Dedifferentiated amniotic fluid mesenchymal stem cell (primary cell): ENCODE measurements around the gene FBXO36.
"Not testable (repeated sequence)": the region's sequence is repeated elsewhere in the genome, so short reads cannot be mapped to it uniquely, and the experiment has no call there.

Experiments used
- DNase-seq: peaks from one replicate; pipeline ENCODE4 v3.0.0-alpha.2; 2016; ENCODE audit errors: extremely low spot score

FBXO36 gene, protein sequence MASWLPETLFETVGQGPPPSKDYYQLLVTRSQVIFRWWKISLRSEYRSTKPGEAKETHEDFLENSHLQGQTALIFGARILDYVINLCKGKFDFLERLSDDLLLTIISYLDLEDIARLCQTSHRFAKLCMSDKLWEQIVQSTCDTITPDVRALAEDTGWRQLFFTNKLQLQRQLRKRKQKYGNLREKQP

GRCh38 chr2:229922449-229923386 is at the start of gene FBXO36:
TSS of gene FBXO36 (plus strand) at chr2:229922503. CDS start at chr2:229922514, 11 bp downstream.
- peak; percentile 80 for DNase-seq

GRCh38 chr2:229873123-229873581 is 49.2 kb upstream of the FBXO36 start:
- no peak for DNase-seq

DNA sequence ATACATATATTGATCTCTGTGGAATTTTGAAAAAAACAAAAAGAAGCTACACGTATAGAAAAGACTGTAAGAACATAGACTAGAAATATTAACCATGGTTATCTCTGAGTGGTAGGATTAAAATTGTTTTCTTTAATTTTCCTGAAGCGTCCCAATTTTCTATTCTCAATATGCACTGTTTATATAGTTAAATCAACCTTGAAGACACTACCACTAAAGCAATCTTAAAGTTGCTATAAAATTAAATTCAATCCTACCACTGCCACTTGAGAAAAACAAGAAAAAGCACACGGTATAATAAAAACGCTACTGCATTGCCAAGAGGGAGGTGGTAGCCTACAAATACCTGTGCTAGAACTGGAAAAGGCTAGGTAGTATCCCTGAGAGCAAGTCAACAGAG is 47.7 kb upstream of the FBXO36 start:
- DNase-seq: no peak

- no peak for DNase-seq
Observed at GRCh38 chr2:229875549-229875948, 46.8 kb upstream of the FBXO36 start.

DNA sequence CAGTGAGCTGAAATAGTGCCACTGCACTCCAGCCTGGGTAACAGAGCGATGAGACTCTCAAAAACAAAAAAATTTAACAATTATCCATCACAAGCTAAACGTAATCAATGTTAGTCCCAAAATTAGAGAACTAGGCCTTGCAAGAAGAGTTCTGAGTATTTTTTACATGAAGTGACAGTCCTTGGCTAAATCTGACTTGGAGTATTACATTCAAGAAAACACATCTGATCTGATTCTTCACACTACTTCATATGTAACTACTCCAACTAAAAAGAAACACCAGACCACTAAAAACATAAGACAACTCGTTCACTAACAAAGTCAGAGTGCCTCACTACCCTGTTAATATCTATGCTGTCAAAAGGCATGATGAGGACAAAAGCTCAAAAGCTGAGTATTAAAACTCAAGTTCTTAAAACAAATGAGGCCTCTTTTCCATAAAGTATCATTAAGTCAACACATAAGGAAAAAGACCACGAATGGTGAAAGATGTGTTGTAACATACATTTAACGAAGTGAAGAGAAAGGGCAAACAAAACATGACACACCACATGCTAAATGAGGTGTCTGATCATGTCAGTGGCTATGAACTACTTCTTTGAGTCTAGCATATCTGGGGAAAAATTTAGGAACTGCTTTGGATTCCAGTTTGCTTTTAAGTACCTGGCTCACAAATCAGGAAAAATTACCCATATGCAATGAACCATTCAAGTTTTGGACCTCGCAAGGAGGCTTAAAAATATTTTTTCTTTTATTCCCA is 42.9 kb upstream of the FBXO36 start:
- no peak for DNase-seq

GRCh38 chr2:229880892-229881586 is 41.3 kb upstream of the FBXO36 start:
- no peak for DNase-seq

GRCh38 chr2:229882583-229882982 is 39.7 kb upstream of the FBXO36 start:
- DNase-seq: no peak

GRCh38 chr2:229884775-229885699 is 37.3 kb upstream of the FBXO36 start:
- DNase-seq: no peak

DNA sequence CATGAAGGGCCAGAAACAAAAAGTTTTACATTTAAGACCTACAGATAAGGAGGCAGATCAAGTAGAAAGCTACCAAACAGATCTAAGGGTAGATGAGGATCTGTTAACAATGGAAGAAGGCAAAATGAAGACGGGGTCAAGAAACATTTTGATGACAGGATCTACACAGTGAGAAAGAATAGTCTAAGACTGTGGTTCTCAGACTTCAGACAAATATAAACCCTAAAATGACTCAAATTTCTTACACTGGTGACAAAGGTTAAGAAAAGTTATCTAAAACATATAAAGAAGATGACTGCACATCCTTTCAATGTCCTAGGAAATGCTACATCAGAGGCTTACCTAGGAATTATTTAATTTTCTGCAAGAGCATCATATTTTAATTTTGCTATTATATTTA is 34.9 kb upstream of the FBXO36 start:
- DNase-seq: no peak

GRCh38 chr2:229888031-229888430 is 34.3 kb upstream of the FBXO36 start:
- DNase-seq: no peak

DNA sequence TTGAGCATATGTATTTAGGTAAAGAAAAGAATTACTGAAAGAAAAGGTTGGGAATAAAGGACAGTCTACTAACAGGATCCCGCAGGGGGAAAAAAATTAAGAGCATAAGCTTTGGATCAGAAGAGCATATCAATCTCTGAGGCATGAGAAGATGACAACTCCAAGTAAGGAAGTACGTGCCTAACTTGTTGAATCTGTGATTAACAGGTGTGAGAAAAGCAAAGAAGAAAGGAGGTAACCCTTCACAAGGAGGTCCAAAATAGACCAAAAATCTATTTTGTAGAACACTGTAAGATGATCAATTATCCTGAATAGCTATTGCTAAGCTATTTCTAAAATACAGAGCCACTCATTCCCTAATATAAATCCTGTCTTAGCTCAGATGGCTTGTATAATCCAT is 33.3 kb upstream of the FBXO36 start:
- DNase-seq: no peak

DNA sequence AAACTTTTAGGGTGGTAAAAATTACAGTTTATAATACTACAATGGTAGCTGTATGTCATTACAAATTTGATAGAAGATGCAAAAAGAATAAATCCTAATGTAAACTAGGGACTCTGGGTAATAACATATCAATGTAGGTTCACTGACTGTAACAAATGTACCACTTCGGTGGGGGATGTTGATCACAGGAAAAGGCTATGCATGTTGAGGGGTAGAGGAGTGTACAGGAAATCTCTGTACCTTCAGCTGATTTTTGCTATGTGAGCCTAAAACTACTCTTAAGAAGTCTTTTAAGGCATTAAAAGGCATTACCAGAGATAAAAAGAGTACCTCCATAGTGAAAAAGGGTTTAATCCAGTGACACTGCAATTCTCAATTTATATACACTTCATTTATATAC is 25.4 kb upstream of the FBXO36 start:
- DNase-seq: no peak

GRCh38 chr2:229899604-229900003 is 22.7 kb upstream of the FBXO36 start:
- no peak for DNase-seq

DNA sequence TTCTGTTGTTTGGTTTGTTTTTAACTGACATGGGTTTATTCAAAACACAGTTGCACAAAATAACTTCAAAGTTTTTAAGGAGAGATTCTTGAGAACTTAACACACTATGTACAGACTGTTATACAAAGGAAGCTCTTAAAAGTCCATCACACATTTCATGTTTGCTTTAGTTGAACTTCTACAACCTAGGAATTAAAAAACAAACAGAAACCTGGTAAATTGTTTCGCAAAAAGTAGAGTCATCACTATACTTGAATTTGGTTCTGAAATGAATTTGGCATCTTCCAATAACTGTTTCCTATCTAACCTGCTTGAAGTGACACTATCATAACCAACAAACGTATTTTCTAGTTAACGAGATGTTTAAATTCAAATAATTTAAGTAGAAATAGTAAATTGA is 22.3 kb upstream of the FBXO36 start:
- DNase-seq: no peak

DNA sequence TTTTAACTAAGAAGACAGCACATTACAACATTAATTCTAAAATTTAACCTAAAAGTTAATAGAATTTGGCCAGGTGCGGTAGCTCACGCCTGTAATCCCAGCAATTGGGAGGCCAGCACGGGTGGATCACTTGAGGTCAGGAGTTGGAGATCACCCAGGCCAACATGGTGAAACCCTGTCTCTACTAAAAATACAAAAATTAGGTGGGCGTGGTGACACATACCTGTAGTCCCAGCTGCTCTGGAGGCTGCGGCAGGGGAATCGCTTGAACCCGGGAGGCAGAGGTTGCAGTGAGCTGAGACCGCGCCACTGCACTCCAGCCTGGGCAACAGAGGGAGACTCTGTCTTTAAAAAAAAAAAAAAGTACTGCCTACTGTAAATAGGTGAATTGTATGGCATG is 21.8 kb upstream of the FBXO36 start:
- not testable (repeated sequence) for DNase-seq

GRCh38 chr2:229901819-229902218 is 20.5 kb upstream of the FBXO36 start:
- DNase-seq: no peak

GRCh38 chr2:229903037-229903436 is 19.3 kb upstream of the FBXO36 start:
- no peak for DNase-seq

GRCh38 chr2:229905601-229906000 is 16.7 kb upstream of the FBXO36 start:
- DNase-seq: no peak

- DNase-seq: no peak
Observed at GRCh38 chr2:229909090-229909489, 13.2 kb upstream of the FBXO36 start.

GRCh38 chr2:229910147-229910831 is 12.0 kb upstream of the FBXO36 start:
- DNase-seq: no peak
